ENCODE data around the gene DEPDC4. TPM values are rescaled to one million over a fixed set of nuclear protein-coding genes. Genes with fewer than 3 reads are reported as not detected.

Gene DEPDC4
- total RNA-seq, 2 donors from 2014 or later = 0.44 TPM; not detected in 1

DNA sequence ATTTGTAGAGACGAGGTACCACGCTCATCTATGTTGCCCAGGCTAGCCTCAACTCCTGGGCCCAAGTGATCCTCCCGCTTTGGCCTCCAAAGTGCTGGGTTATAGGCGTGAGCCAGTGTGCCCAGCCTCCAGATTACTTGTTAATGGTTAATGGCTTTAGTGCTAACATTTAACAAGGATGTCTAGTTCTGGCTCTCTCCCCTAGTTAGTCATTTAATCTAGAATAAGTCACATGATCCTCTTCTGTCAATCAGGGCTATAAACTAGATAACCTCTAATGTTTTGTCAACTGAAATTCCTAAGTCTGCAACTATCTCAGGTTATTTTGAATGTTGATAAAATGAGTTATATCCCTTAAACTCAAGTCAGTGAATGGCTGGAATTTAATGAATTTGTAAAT, 50.5 kb downstream of the DEPDC4 start:
- H3K27me3 ChIP-seq = no peaks in the 10 kb centered on the region
- H3K27ac ChIP-seq = no peak overlapping the region
- no peak overlapping the region for H3K4me3 ChIP-seq
- TF ChIP-seq, protein P1, sequence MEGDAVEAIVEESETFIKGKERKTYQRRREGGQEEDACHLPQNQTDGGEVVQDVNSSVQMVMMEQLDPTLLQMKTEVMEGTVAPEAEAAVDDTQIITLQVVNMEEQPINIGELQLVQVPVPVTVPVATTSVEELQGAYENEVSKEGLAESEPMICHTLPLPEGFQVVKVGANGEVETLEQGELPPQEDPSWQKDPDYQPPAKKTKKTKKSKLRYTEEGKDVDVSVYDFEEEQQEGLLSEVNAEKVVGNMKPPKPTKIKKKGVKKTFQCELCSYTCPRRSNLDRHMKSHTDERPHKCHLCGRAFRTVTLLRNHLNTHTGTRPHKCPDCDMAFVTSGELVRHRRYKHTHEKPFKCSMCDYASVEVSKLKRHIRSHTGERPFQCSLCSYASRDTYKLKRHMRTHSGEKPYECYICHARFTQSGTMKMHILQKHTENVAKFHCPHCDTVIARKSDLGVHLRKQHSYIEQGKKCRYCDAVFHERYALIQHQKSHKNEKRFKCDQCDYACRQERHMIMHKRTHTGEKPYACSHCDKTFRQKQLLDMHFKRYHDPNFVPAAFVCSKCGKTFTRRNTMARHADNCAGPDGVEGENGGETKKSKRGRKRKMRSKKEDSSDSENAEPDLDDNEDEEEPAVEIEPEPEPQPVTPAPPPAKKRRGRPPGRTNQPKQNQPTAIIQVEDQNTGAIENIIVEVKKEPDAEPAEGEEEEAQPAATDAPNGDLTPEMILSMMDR (IDR thresholded peaks at IDR 0.05) = no peak
- H3K36me3 ChIP-seq = peaks cover 63% of the 10 kb centered on the region
- no peak for DNase-seq (ENCODE audit: low spot score)
- no peaks in the 10 kb centered on the region for H3K4me1 ChIP-seq
- H3K9me3 ChIP-seq = no peaks in the 10 kb centered on the region

- TF ChIP-seq, protein P1 (IDR thresholded peaks at IDR 0.05) = no peak
- Histone ChIP-seq H3K4me1 (no peaks in the 10 kb centered on the region), H3K36me3 (peaks cover 64% of the 10 kb centered on the region), H3K9me3 (no peaks in the 10 kb centered on the region), H3K4me3 (no peak overlapping the region), H3K27ac (no peak overlapping the region), H3K27me3 (no peaks in the 10 kb centered on the region)
- no peak for DNase-seq (ENCODE audit: low spot score)
Measured at GRCh38 chr12:100215209-100215608, 51.7 kb downstream of the DEPDC4 start.

GRCh38 chr12:100214518-100214917, 52.4 kb downstream of the DEPDC4 start:
- TF ChIP-seq, protein P1 (IDR thresholded peaks at IDR 0.05) = no peak
- Histone ChIP-seq H3K27me3 (no peaks in the 10 kb centered on the region), H3K27ac (no peak overlapping the region), H3K9me3 (no peaks in the 10 kb centered on the region), H3K4me3 (no peak overlapping the region), H3K4me1 (no peaks in the 10 kb centered on the region), H3K36me3 (peaks cover 66% of the 10 kb centered on the region)
- DNase-seq (ENCODE audit: low spot score) = no peak

GRCh38 chr12:100213016-100213891, 53.6 kb downstream of the DEPDC4 start:
- no peak overlapping the region for H3K4me3 ChIP-seq
- H3K9me3 ChIP-seq = no peaks in the 10 kb centered on the region
- no peak overlapping the region for H3K27ac ChIP-seq
- TF ChIP-seq, protein P1 (IDR thresholded peaks at IDR 0.05) = no peak
- H3K36me3 ChIP-seq = peaks cover 69% of the 10 kb centered on the region
- DNase-seq (ENCODE audit: low spot score) = no peak
- no peaks in the 10 kb centered on the region for H3K27me3 ChIP-seq
- no peaks in the 10 kb centered on the region for H3K4me1 ChIP-seq

DNA sequence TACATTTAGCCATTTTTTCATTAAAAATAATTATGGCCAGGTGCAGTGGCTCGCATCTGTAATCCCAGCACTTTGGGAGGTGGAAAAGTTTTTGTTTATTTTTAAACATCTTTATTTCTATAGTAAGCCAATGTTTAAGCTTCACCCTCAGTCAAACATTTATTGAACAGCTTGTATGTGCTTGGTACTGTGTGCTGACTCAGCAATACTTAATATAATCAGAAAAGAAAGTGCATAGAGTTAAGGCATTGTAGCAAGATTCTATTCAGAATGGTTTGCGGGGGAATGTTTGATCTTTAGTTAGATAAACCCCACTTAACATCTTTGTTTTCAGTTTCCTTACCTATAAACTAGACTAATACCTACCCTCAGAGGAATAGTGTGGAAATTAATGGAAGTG, 55.2 kb downstream of the DEPDC4 start:
- no peak overlapping the region for H3K27ac ChIP-seq
- peaks cover 80% of the 10 kb centered on the region for H3K36me3 ChIP-seq
- no peak for DNase-seq (ENCODE audit: low spot score)
- no peaks in the 10 kb centered on the region for H3K27me3 ChIP-seq
- no peaks in the 10 kb centered on the region for H3K9me3 ChIP-seq
- no peaks in the 10 kb centered on the region for H3K4me1 ChIP-seq
- no peak overlapping the region for H3K4me3 ChIP-seq
- TF ChIP-seq, protein P1 (IDR thresholded peaks at IDR 0.05) = no peak

All from right atrium auricular region (tissue), 2 donors.